Prostate gland (tissue), 2 donors: ENCODE results near the gene TSHZ2.

Experiments
- CTCF ChIP-seq, 4 experiments: fragments of 200-600 bp in 2 of 4; fragments of 450-650 bp in 2 of 4; sonication (generic) in 2 of 4; IDR thresholded peaks; 1 replicate in 3 of 4; 2 replicates in 1 of 4; pipeline ENCODE4 v1.5.1; 2016 to 2019; ENCODE audit warnings: antibody characterized with exemption in 4 of 4, mild to moderate bottlenecking in 2 of 4, moderate library complexity in 2 of 4
- POLR2AphosphoS5 ChIP-seq: sonication (generic); formaldehyde crosslinking; IDR thresholded peaks from one replicate; pipeline ENCODE4 v1.6.1; 2017; ENCODE audit warnings: antibody characterized with exemption

- TF ChIP-seq CTCF (IDR thresholded peaks at IDR 0.05) (no peak), POLR2AphosphoS5 (no peak)
These were observed 20.9 kb downstream of the TSHZ2 start for GRCh38 chr20:52993076-52993475.
